ENCODE results near the gene FBXO40.

DNA sequence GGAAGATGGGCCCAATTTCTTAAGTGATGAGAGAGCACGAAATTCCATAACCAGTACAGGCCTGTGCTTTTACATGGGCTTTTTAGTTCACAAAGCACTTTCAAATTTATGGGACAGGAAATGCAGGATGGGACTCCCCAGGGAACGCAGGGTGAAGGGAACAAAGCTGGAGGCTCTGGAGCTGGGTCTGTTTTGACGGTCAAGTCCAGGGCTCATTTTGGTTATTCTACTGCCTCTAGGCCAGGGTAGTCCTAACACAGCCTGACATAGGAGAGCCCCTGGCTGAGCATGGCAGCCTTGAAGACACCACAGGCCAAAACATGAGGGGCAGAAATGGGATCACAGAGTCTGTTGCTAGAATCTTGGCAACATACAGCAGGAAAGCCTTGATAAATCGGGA, 34.0 kb downstream of the FBXO40 start:
- TF ChIP-seq, protein P1, sequence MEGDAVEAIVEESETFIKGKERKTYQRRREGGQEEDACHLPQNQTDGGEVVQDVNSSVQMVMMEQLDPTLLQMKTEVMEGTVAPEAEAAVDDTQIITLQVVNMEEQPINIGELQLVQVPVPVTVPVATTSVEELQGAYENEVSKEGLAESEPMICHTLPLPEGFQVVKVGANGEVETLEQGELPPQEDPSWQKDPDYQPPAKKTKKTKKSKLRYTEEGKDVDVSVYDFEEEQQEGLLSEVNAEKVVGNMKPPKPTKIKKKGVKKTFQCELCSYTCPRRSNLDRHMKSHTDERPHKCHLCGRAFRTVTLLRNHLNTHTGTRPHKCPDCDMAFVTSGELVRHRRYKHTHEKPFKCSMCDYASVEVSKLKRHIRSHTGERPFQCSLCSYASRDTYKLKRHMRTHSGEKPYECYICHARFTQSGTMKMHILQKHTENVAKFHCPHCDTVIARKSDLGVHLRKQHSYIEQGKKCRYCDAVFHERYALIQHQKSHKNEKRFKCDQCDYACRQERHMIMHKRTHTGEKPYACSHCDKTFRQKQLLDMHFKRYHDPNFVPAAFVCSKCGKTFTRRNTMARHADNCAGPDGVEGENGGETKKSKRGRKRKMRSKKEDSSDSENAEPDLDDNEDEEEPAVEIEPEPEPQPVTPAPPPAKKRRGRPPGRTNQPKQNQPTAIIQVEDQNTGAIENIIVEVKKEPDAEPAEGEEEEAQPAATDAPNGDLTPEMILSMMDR (conservative IDR thresholded peaks at IDR 0.05; ENCODE audit: low read depth, low read length), result no peak
- TF ChIP-seq EZH2phosphoT487 (IDR thresholded peaks at IDR 0.05; ENCODE audit: borderline replicate concordance, low read length) (no peak), EZH2 (IDR thresholded peaks at IDR 0.05; ENCODE audit: low read length, unreplicated experiment) (no peak)

Data from PC-3 (cell line).